GM23338 (cell line): ENCODE results near the gene AGFG2. TPM values are rescaled to one million over a fixed set of nuclear protein-coding genes. Genes with fewer than 3 reads are reported as not detected.

Source experiments
- ATAC-seq: fragments of 200-7000 bp; cut with Tn5 transposase; 3 replicates; pipeline ENCODE4 v1.9.1; 2020
- DNase-seq: peaks from one replicate; pipeline ENCODE4 v3.0.0-alpha.2; 2015; ENCODE audit warnings: low spot score
- H2AFZ ChIP-seq: fragments of 200-600 bp; sonication (generic); 2 replicates; pipeline ENCODE4 v1.8.0; 2016; ENCODE audit warnings: antibody characterized with exemption, mild to moderate bottlenecking, moderate library complexity
- H3F3A ChIP-seq: fragments of 200-600 bp; sonication (generic); replicated peaks from 2 replicates; pipeline ENCODE4 v1.8.0; 2017; ENCODE audit warnings: antibody characterized with exemption, mixed run types, low read depth
- H3K27ac ChIP-seq: fragments of 200-600 bp; sonication (generic); 2 replicates; pipeline ENCODE4 v1.6.1; 2016; ENCODE audit warnings: low read depth
- H3K27me3 ChIP-seq: fragments of 200-600 bp; sonication (generic); 2 replicates; pipeline ENCODE4 v1.8.0; 2016; ENCODE audit warnings: mild to moderate bottlenecking, mixed run types, moderate library complexity; ENCODE audit not compliant: insufficient read depth
- H3K36me3 ChIP-seq: fragments of 200-600 bp; sonication (generic); 2 replicates; pipeline ENCODE4 v1.8.0; 2016; ENCODE audit warnings: mild to moderate bottlenecking; ENCODE audit not compliant: insufficient read depth
- H3K4me1 ChIP-seq: fragments of 200-600 bp; sonication (generic); 2 replicates; pipeline ENCODE4 v1.8.0; 2016; ENCODE audit warnings: mild to moderate bottlenecking, moderate library complexity; ENCODE audit not compliant: insufficient read depth
- H3K4me2 ChIP-seq: fragments of 200-600 bp; sonication (generic); 2 replicates; pipeline ENCODE4 v1.7.1; 2017; ENCODE audit warnings: mixed run types
- H3K4me3 ChIP-seq: fragments of 200-600 bp; sonication (generic); 2 replicates; pipeline ENCODE4 v1.6.1; 2016; ENCODE audit warnings: mixed run types
- H3K79me2 ChIP-seq: fragments of 200-600 bp; sonication (generic); replicated peaks from 2 replicates; pipeline ENCODE4 v1.8.0; 2017; ENCODE audit warnings: mild to moderate bottlenecking; ENCODE audit not compliant: insufficient read depth
- H3K9me2 ChIP-seq: fragments of 200-600 bp; sonication (generic); 2 replicates; pipeline ENCODE4 v1.8.0; 2017; ENCODE audit not compliant: insufficient read depth
- H4K20me1 ChIP-seq: fragments of 200-600 bp; sonication (generic); replicated peaks from 2 replicates; pipeline ENCODE4 v1.8.0; 2017; ENCODE audit warnings: mild to moderate bottlenecking; ENCODE audit not compliant: insufficient read depth
- H3K27ac Mint-ChIP-seq: 2 replicates; pipeline ENCODE4 v1.8.0; 2020; ENCODE audit warnings: inconsistent platforms, mild to moderate bottlenecking, moderate library complexity, mixed read lengths
- H3K27me3 Mint-ChIP-seq: 3 replicates; pipeline ENCODE4 v1.8.0; 2022; ENCODE audit warnings: low read depth, mild to moderate bottlenecking, moderate library complexity, mixed read lengths, inconsistent platforms; ENCODE audit not compliant: insufficient read depth, poor library complexity
- H3K36me3 Mint-ChIP-seq: 3 replicates; pipeline ENCODE4 v1.8.0; 2021; ENCODE audit warnings: low read depth, mild to moderate bottlenecking, inconsistent platforms, moderate library complexity, mixed read lengths
- H3K4me1 Mint-ChIP-seq: 3 replicates; pipeline ENCODE4 v1.8.0; 2020; ENCODE audit warnings: mild to moderate bottlenecking, inconsistent platforms, mixed read lengths
- H3K4me3 Mint-ChIP-seq: 3 replicates; pipeline ENCODE4 v1.8.0; 2021; ENCODE audit warnings: moderate library complexity, mild to moderate bottlenecking, inconsistent platforms, mixed read lengths
- H3K9me3 Mint-ChIP-seq: 3 replicates; pipeline ENCODE4 v1.8.0; 2020; ENCODE audit warnings: moderate library complexity, mild to moderate bottlenecking, inconsistent platforms, mixed read lengths
- CREB1 ChIP-seq: fragments of 250-450 bp; sonication (Bioruptor Pico); IDR thresholded peaks from 2 replicates; pipeline ENCODE4 v1.5.0; 2020; ENCODE audit warnings: low read depth, mild to moderate bottlenecking, moderate library complexity
- CTCF ChIP-seq, 2 experiments: fragments of 200-600 bp in 1 of 2; sonication (generic) in 1 of 2; conservative IDR thresholded peaks; 2 replicates each; pipeline versions ENCODE4 v1.5.1 to v1.6.1; 2016 to 2017; ENCODE audit warnings: antibody characterized with exemption in 2 of 2, low read depth in 2 of 2, mild to moderate bottlenecking in 2 of 2, moderate library complexity in 1 of 2
- ETS1 ChIP-seq: IDR thresholded peaks from 2 replicates; pipeline ENCODE4 v1.6.1; 2016; ENCODE audit warnings: antibody characterized with exemption
- EZH2 ChIP-seq: fragments of 200-600 bp; sonication (generic); IDR thresholded peaks from one replicate; pipeline ENCODE4 v1.8.0; 2017; ENCODE audit warnings: antibody characterized with exemption, mild to moderate bottlenecking, low read depth; ENCODE audit not compliant: unreplicated experiment
- EZH2phosphoT487 ChIP-seq: fragments of 200-600 bp; sonication (generic); IDR thresholded peaks from one replicate; pipeline ENCODE4 v1.8.1; 2018; ENCODE audit warnings: antibody characterized with exemption; ENCODE audit not compliant: unreplicated experiment
- JUNB ChIP-seq: IDR thresholded peaks from one replicate; pipeline ENCODE4 v1.6.1; 2016; ENCODE audit warnings: antibody characterized with exemption; ENCODE audit not compliant: unreplicated experiment
- NANOG ChIP-seq: IDR thresholded peaks from 2 replicates; pipeline ENCODE4 v1.6.1; 2016; ENCODE audit warnings: antibody characterized with exemption, borderline replicate concordance
- POLR2AphosphoS5 ChIP-seq: IDR thresholded peaks from 2 replicates; pipeline ENCODE4 v1.6.1; 2016; ENCODE audit warnings: antibody characterized with exemption, low read depth
- STAT1 ChIP-seq: IDR thresholded peaks from one replicate; pipeline ENCODE4 v1.6.1; 2016; ENCODE audit warnings: antibody characterized with exemption; ENCODE audit not compliant: unreplicated experiment
- ZNF114 ChIP-seq: fragments of 250-450 bp; sonication (Bioruptor Pico); IDR thresholded peaks from 2 replicates; pipeline ENCODE4 v1.5.0; 2020; ENCODE audit warnings: mild to moderate bottlenecking, moderate library complexity
- ZNF331 ChIP-seq: fragments of 250-450 bp; sonication (Bioruptor Pico); IDR thresholded peaks from 2 replicates; pipeline ENCODE4 v1.5.0; 2020; ENCODE audit warnings: low read depth, mild to moderate bottlenecking, moderate library complexity
- polyA plus RNA-seq: library from polyadenylated mRNA; unstranded; fragments of >200 nt; fragmentation: Nextera tagmentation; extraction: Ambion mirVana; gene quantifications from 2 replicates; pipeline ENCODE4 v1.2.1, GENCODE V29; 2016
- total RNA-seq: library from RNA; depleted of rRNA; stranded (reverse); fragments of >200 nt; shearing (Covaris generic); gene quantifications from 2 replicates; pipeline ENCODE4 v1.2.3, GENCODE V29; 2014
- TF ChIP-seq, protein P1 (sequence below): IDR thresholded peaks from one replicate; pipeline ENCODE4 v1.6.1; 2018; ENCODE audit warnings: antibody characterized with exemption; ENCODE audit not compliant: unreplicated experiment
- TF ChIP-seq, protein P2 (sequence below): fragments of 250-450 bp; sonication (Bioruptor Pico); IDR thresholded peaks from 2 replicates; pipeline ENCODE4 v1.5.0; 2020; ENCODE audit warnings: mild to moderate bottlenecking, moderate library complexity

Gene AGFG2
- total and polyA plus RNA-seq, 2 experiments from 2014 or later, result 2.3 to 8.9 TPM

DNA sequence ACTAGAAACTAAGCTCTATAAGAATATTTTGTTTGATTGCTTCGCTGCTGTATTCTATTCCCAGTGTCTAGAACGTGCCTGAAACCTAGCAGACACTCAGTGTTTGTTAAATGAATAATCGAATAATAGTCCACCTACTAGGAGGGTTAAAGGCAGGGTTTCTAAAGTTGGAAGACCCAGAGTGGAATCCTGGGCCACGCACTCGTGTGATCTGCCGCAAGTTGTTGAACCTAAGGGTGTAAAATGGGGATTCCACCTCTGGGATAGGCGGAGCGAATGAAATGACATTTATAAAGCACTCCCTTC lies 702 bp upstream of the AGFG2 start (continued):
- TF ChIP-seq ZNF331 (CRISPR knock-in tag) (no peak), STAT1 (no peak), POLR2AphosphoS5 (no peak)

DNA sequence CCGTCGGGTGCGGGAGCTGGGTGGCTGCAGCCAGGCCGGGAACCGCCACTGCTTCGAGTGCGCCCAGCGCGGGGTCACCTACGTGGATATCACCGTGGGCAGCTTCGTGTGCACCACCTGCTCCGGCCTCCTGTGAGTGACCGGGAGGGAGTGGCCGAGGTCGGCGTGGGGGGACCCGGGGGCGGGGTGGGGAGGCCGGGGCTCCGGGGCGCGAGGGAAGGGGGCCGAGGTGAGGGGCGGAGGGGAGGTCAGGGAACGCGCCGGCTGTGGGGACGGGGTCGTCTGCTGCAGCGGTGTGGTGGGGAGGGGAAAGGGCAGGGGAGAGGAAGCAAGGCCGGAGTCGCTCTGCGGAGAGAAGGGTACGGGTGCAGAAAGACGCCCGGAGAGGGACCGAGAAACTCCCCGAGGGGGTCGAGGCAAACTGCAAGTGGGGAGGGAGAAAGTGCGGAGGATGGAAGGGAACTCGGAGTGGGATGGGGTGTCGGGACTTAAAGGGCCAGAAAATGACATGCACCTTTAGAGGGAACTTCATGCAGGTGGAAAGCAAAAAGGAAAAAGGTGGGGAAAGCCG lies 518 bp downstream of the AGFG2 start:
- peaks cover 40% of the 10 kb centered on the region for H3K4me1 Mint-ChIP-seq
- Histone ChIP-seq H3K4me3 (peak overlapping the region; percentile 71), H3K4me1 (peaks cover 37% of the 10 kb centered on the region), H3K27me3 (peaks cover 10% of the 10 kb centered on the region), H4K20me1 (0 out of 2 replicates have a peak, but pooled peaks cover 2% of the 10 kb centered on the region), H3K9me2 (no peaks in the 10 kb centered on the region), H2AFZ (no peak overlapping the region), H3K79me2 (peaks cover 9% of the 10 kb centered on the region), H3K4me2 (peak overlapping the region; percentile 89), H3K36me3 (no peaks in the 10 kb centered on the region), H3F3A (peaks cover 9% of the 10 kb centered on the region; the same call in 1 of the 2 replicates), H3K27ac (no peak overlapping the region)
- H3K4me3 Mint-ChIP-seq, result peak overlapping the region; percentile 73
- H3K27ac Mint-ChIP-seq, result no peak overlapping the region
- DNase-seq (peak; percentile 39), ATAC-seq (peak; percentile 7)
- peaks cover 34% of the 10 kb centered on the region for H3K27me3 Mint-ChIP-seq
- no peaks in the 10 kb centered on the region for H3K36me3 Mint-ChIP-seq
- TF ChIP-seq ZNF331 (CRISPR knock-in tag) (no peak), EZH2phosphoT487 (no peak), POLR2AphosphoS5 (no peak), ZNF114 (no peak), JUNB (no peak), CTCF (conservative IDR thresholded peaks at IDR 0.05; ENCODE audit: low read depth in 2 of 2) (no peak), STAT1 (no peak), NANOG (no peak), EZH2 (no peak), CREB1 (CRISPR knock-in tag) (no peak), ETS1 (no peak)
- TF ChIP-seq, protein P1, sequence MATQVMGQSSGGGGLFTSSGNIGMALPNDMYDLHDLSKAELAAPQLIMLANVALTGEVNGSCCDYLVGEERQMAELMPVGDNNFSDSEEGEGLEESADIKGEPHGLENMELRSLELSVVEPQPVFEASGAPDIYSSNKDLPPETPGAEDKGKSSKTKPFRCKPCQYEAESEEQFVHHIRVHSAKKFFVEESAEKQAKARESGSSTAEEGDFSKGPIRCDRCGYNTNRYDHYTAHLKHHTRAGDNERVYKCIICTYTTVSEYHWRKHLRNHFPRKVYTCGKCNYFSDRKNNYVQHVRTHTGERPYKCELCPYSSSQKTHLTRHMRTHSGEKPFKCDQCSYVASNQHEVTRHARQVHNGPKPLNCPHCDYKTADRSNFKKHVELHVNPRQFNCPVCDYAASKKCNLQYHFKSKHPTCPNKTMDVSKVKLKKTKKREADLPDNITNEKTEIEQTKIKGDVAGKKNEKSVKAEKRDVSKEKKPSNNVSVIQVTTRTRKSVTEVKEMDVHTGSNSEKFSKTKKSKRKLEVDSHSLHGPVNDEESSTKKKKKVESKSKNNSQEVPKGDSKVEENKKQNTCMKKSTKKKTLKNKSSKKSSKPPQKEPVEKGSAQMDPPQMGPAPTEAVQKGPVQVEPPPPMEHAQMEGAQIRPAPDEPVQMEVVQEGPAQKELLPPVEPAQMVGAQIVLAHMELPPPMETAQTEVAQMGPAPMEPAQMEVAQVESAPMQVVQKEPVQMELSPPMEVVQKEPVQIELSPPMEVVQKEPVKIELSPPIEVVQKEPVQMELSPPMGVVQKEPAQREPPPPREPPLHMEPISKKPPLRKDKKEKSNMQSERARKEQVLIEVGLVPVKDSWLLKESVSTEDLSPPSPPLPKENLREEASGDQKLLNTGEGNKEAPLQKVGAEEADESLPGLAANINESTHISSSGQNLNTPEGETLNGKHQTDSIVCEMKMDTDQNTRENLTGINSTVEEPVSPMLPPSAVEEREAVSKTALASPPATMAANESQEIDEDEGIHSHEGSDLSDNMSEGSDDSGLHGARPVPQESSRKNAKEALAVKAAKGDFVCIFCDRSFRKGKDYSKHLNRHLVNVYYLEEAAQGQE, result no peak
- TF ChIP-seq, protein P2, sequence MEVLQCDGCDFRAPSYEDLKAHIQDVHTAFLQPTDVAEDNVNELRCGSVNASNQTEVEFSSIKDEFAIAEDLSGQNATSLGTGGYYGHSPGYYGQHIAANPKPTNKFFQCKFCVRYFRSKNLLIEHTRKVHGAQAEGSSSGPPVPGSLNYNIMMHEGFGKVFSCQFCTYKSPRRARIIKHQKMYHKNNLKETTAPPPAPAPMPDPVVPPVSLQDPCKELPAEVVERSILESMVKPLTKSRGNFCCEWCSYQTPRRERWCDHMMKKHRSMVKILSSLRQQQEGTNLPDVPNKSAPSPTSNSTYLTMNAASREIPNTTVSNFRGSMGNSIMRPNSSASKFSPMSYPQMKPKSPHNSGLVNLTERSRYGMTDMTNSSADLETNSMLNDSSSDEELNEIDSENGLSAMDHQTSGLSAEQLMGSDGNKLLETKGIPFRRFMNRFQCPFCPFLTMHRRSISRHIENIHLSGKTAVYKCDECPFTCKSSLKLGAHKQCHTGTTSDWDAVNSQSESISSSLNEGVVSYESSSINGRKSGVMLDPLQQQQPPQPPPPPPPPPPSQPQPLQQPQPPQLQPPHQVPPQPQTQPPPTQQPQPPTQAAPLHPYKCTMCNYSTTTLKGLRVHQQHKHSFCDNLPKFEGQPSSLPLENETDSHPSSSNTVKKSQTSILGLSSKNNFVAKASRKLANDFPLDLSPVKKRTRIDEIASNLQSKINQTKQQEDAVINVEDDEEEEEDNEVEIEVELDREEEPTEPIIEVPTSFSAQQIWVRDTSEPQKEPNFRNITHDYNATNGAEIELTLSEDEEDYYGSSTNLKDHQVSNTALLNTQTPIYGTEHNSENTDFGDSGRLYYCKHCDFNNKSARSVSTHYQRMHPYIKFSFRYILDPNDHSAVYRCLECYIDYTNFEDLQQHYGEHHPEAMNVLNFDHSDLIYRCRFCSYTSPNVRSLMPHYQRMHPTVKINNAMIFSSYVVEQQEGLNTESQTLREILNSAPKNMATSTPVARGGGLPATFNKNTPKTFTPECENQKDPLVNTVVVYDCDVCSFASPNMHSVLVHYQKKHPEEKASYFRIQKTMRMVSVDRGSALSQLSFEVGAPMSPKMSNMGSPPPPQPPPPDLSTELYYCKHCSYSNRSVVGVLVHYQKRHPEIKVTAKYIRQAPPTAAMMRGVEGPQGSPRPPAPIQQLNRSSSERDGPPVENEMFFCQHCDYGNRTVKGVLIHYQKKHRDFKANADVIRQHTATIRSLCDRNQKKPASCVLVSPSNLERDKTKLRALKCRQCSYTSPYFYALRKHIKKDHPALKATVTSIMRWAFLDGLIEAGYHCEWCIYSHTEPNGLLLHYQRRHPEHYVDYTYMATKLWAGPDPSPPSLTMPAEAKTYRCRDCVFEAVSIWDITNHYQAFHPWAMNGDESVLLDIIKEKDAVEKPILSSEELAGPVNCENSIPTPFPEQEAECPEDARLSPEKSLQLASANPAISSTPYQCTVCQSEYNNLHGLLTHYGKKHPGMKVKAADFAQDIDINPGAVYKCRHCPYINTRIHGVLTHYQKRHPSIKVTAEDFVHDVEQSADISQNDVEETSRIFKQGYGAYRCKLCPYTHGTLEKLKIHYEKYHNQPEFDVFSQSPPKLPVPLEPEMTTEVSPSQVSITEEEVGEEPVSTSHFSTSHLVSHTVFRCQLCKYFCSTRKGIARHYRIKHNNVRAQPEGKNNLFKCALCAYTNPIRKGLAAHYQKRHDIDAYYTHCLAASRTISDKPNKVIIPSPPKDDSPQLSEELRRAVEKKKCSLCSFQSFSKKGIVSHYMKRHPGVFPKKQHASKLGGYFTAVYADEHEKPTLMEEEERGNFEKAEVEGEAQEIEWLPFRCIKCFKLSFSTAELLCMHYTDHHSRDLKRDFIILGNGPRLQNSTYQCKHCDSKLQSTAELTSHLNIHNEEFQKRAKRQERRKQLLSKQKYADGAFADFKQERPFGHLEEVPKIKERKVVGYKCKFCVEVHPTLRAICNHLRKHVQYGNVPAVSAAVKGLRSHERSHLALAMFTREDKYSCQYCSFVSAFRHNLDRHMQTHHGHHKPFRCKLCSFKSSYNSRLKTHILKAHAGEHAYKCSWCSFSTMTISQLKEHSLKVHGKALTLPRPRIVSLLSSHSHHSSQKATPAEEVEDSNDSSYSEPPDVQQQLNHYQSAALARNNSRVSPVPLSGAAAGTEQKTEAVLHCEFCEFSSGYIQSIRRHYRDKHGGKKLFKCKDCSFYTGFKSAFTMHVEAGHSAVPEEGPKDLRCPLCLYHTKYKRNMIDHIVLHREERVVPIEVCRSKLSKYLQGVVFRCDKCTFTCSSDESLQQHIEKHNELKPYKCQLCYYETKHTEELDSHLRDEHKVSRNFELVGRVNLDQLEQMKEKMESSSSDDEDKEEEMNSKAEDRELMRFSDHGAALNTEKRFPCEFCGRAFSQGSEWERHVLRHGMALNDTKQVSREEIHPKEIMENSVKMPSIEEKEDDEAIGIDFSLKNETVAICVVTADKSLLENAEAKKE (CRISPR knock-in tag), result no peak
- no peaks in the 10 kb centered on the region; the same call in 2 of the 3 replicates for H3K9me3 Mint-ChIP-seq
